Activated CD8-positive, alpha-beta T cell treated with anti-CD3 and anti-CD28 coated beads, Interleukin-2, amount 10 ng/mL, durations not matched to agents 7 days and 5 days (primary cell): ENCODE results near the gene BFSP1. TPM values are rescaled to one million over a fixed set of nuclear protein-coding genes. Genes with fewer than 3 reads are reported as not detected.

Experiments used
- ATAC-seq: fragments of 150-1000 bp; cut with Tn5 transposase; one replicate; pipeline ENCODE4 v1.10.0; 2021; ENCODE audit warnings: moderate library complexity
- CTCF ChIA-PET: fragments of 350-600 bp; sonication (Branson Sonifier 250); formaldehyde crosslinking; loops from one replicate; lab custom pipeline; 2021; ENCODE audit warnings: antibody characterized with exemption; lab: Charles Lee
- POLR2A ChIA-PET: fragments of 350-600 bp; sonication (Branson Sonifier 250); formaldehyde crosslinking; loops from one replicate; lab custom pipeline; 2021; ENCODE audit warnings: antibody characterized with exemption; lab: Charles Lee
- DNase-seq: peaks from one replicate; pipeline ENCODE4 v3.0.0-alpha.2; 2020
- H3K27ac Mint-ChIP-seq: one replicate; pipeline ENCODE4 v1.8.0; 2021; ENCODE audit warnings: mild to moderate bottlenecking, mixed read lengths
- H3K27me3 Mint-ChIP-seq: one replicate; pipeline ENCODE4 v1.8.0; 2021; ENCODE audit warnings: low read depth, mixed read lengths
- H3K36me3 Mint-ChIP-seq: one replicate; pipeline ENCODE4 v1.8.0; 2021; ENCODE audit warnings: low read depth, mixed read lengths
- H3K4me1 Mint-ChIP-seq: one replicate; pipeline ENCODE4 v1.8.0; 2021; ENCODE audit warnings: low read depth, mixed read lengths
- H3K4me3 Mint-ChIP-seq: one replicate; pipeline ENCODE4 v1.8.0; 2021; ENCODE audit warnings: mild to moderate bottlenecking, mixed read lengths
- H3K9me3 Mint-ChIP-seq: one replicate; pipeline ENCODE4 v1.8.0; 2022; ENCODE audit warnings: mixed read lengths; ENCODE audit not compliant: insufficient read depth
- total RNA-seq, 2 experiments: library from RNA; stranded (reverse); gene quantifications; one replicate each; pipeline ENCODE4 v1.2.3, GENCODE V29; 2021

The BFSP1 gene
- total RNA-seq, 2 experiments from 2014 or later: 0.50 to 0.55 TPM

- CTCF ChIA-PET: interaction anchor here (1.4 to 3.1 kb wide), 2 partner anchors 8 to 64 kb away, joined by 3 to 20 read pairs; no protein-coding TSS in a partner anchor
- Mint-ChIP-seq H3K27ac (no peak overlapping the region), H3K27me3 (peaks cover 21% of the 10 kb centered on the region), H3K4me1 (peaks cover 25% of the 10 kb centered on the region), H3K36me3 (peaks cover 8% of the 10 kb centered on the region), H3K4me3 (peak overlapping the region; percentile 57), H3K9me3 (peaks cover 5% of the 10 kb centered on the region)
- no peak for DNase-seq
- POLR2A ChIA-PET: interaction anchor here (0.5 kb wide), 1 partner anchor 27 kb away, joined by 3 read pairs; no protein-coding TSS in a partner anchor
- ATAC-seq: no peak
Measured at GRCh38 chr20:17568972-17569521, 37.9 kb upstream of the BFSP1 start.

DNA sequence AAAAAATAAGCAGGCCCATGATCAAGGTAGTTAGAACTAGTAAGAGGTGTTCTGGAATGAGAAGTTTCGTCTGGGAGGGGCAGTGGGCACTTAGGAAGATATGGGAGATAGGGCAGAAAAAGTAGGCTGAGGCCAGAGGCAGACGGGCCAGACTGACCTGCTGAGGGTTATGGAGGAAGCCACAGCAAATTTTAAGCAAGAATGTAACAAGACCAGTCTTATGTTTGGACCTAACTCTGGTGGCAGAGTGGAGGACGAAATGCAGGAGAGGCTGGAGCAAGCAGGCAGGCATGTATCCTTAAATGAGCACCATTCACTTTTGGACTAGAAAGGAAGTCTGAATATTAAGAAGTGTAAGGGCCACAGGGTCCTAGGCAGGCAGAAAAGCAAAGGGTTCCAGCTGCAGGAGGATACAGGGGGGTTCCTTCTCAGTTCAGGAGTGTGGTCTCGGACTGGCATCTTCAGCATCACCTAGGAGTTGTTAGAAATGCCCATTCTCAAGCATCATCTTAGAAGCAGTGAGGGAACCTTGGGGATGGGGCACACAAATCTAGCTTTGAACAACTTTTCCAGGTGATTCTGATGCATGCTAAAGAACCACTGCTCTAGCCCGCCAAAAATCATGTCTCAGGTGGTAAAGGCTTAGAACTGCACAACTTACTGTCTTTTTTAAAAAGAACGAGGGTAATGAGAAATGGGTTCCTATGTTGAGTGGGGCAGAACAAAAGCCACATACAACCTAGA lies 37.0 kb upstream of the BFSP1 start:
- H3K9me3 Mint-ChIP-seq: peaks cover 5% of the 10 kb centered on the region
- no peak overlapping the region for H3K27ac Mint-ChIP-seq
- peaks cover 25% of the 10 kb centered on the region for H3K4me1 Mint-ChIP-seq
- ATAC-seq: no peak
- no peak for DNase-seq
- H3K27me3 Mint-ChIP-seq: peaks cover 24% of the 10 kb centered on the region
- POLR2A ChIA-PET: no interaction called here
- peak overlapping the region; percentile 57 for H3K4me3 Mint-ChIP-seq
- CTCF ChIA-PET: no interaction called here
- H3K36me3 Mint-ChIP-seq: peaks cover 3% of the 10 kb centered on the region

DNA sequence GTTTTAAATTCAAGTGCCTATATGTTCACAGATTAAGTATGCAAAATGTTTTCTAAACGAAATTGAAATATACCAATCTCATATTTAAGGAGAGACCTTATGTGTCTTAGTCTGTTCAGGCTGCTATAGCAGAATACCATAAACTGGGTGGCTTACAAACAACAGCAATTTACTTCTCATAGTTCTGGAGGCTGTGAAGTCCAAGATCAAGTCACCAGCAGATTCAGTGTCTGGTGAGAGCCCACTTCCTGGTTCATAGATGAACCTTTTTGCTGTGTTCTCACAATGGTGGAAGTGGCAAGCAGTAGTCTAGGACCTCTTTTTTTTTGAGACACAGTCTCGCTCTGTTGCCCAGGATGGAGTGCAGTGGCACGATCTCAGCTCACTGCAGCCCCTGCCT lies 35.2 kb upstream of the BFSP1 start:
- Mint-ChIP-seq H3K4me1 (peaks cover 11% of the 10 kb centered on the region), H3K27ac (no peak overlapping the region), H3K4me3 (no peak overlapping the region), H3K27me3 (peaks cover 24% of the 10 kb centered on the region), H3K9me3 (peaks cover 5% of the 10 kb centered on the region), H3K36me3 (peaks cover 2% of the 10 kb centered on the region)
- no peak for ATAC-seq
- ChIA-PET POLR2A (interaction anchor here (0.7 kb wide), 1 partner anchor 116 kb away, joined by 3 read pairs; the partner anchor contains the start of gene RRBP1), CTCF (interaction anchor here (1.1 kb wide), 2 partner anchors 24 to 44 kb away, joined by 3 to 4 read pairs; no protein-coding TSS in a partner anchor)
- DNase-seq: no peak

GRCh38 chr20:17565169-17565845 lies 34.1 kb upstream of the BFSP1 start:
- no peak overlapping the region for H3K4me3 Mint-ChIP-seq
- peaks cover 2% of the 10 kb centered on the region for H3K36me3 Mint-ChIP-seq
- ATAC-seq (no peak), DNase-seq (no peak)
- ChIA-PET POLR2A (no interaction called here), CTCF (no interaction called here)
- H3K27me3 Mint-ChIP-seq: peaks cover 24% of the 10 kb centered on the region
- no peak overlapping the region for H3K27ac Mint-ChIP-seq
- H3K4me1 Mint-ChIP-seq: peaks cover 12% of the 10 kb centered on the region
- H3K9me3 Mint-ChIP-seq: peaks cover 5% of the 10 kb centered on the region

DNA sequence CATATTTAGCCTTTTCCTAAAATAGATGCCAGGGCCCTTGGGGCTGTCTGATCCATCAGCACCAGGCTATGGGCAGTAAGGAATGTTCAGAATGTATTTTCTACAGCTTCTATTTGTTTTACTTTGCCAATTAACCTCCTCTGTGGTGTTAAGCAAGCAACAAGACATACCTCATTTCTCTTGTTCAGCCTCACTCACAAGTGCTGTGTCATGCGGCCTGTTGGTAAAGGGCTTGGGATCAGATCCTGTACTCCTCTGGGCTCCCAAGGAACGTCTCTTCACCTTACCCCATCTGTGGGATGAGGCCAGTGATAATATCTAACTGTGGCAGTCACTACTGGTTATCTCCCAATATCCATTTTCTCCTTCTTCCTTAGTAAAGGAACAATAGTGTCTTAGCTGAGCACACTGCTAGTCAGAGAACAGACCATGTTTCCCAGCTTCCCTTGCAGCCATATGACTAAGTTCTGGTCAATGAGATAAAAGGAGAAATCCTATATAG lies 31.7 kb upstream of the BFSP1 start:
- Mint-ChIP-seq H3K9me3 (peaks cover 5% of the 10 kb centered on the region), H3K27ac (no peak overlapping the region)
- CTCF ChIA-PET: interaction anchor here (1.0 kb wide), 1 partner anchor 26 kb away, joined by 3 read pairs; no protein-coding TSS in a partner anchor

GRCh38 chr20:17560344-17561074 lies 29.3 kb upstream of the BFSP1 start:
- POLR2A ChIA-PET: interaction anchor here (0.6 kb wide), 1 partner anchor 295 kb away, joined by 5 read pairs; no protein-coding TSS in a partner anchor
- CTCF ChIA-PET: interaction anchor here (1.5 kb wide), 1 partner anchor 9 kb away, joined by 3 read pairs; the partner anchor contains the start of gene DSTN
- no peaks in the 10 kb centered on the region for H3K9me3 Mint-ChIP-seq
- H3K4me3 Mint-ChIP-seq: no peak overlapping the region
- H3K27ac Mint-ChIP-seq: peak overlapping the region; percentile 13
- peaks cover 2% of the 10 kb centered on the region for H3K36me3 Mint-ChIP-seq
- peaks cover 22% of the 10 kb centered on the region for H3K4me1 Mint-ChIP-seq
- peaks cover 11% of the 10 kb centered on the region for H3K27me3 Mint-ChIP-seq
- ATAC-seq (no peak), DNase-seq (no peak)

More for the DNA sequence above, 31.7 kb upstream of the BFSP1 start:
- H3K36me3 Mint-ChIP-seq: peaks cover 2% of the 10 kb centered on the region
- DNase-seq (no peak), ATAC-seq (no peak)
- no peak overlapping the region for H3K4me3 Mint-ChIP-seq
- H3K4me1 Mint-ChIP-seq: peaks cover 25% of the 10 kb centered on the region
- peaks cover 16% of the 10 kb centered on the region for H3K27me3 Mint-ChIP-seq
- POLR2A ChIA-PET: no interaction called here

DNA sequence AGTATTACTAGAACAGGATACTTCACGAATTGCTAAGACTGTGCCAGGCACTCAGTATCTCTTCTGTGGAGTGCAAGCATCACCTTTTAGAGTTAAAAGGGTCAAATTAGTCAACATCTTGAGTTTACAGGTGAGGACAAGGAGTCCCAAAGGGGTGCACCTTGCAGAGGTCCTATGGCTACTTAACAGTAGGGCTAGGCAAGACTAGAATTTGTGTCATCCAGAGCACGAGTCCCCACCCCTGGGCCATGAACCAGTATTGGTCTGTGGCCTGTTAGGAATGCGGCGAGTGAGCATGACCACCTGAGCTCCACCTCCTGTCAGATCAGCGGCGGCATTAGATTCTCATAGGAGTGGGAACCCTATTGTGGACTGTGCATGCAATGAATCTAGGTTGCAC lies 28.2 kb upstream of the BFSP1 start:
- no peak for ATAC-seq
- POLR2A ChIA-PET: interaction anchor here (0.6 kb wide), 1 partner anchor 24 kb away, joined by 3 read pairs; no protein-coding TSS in a partner anchor
- Mint-ChIP-seq H3K27me3 (peaks cover 5% of the 10 kb centered on the region), H3K27ac (no peak overlapping the region), H3K4me1 (peaks cover 22% of the 10 kb centered on the region), H3K36me3 (no peaks in the 10 kb centered on the region), H3K4me3 (no peak overlapping the region), H3K9me3 (no peaks in the 10 kb centered on the region)
- CTCF ChIA-PET: interaction anchor here (1.1 kb wide), 1 partner anchor 123 kb away, joined by 3 read pairs; the partner anchor contains the start of gene RRBP1
- no peak for DNase-seq

DNA sequence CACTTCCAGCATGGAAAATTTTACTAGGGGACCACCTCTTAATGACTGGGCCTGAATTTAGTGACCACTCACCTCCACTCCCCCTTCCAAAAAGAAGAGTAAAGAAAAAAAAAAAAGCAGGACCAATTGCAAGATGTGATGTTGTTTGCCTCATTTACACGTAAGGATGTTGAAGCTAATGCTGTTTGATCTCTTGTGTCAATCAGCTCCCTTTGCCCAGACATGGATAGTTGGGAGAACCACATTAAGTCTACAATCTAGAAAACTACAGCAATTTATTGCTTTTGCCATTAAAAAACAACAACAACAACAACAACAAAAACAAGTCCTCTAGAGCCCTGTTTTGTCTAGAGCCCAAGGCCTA lies 27.7 kb upstream of the BFSP1 start:
- Mint-ChIP-seq H3K27me3 (peaks cover 3% of the 10 kb centered on the region), H3K4me3 (no peak overlapping the region), H3K9me3 (no peaks in the 10 kb centered on the region), H3K27ac (no peak overlapping the region), H3K4me1 (peaks cover 22% of the 10 kb centered on the region), H3K36me3 (no peaks in the 10 kb centered on the region)
- ChIA-PET CTCF (interaction anchor here (1.1 kb wide), 1 partner anchor 123 kb away, joined by 3 read pairs; the partner anchor contains the start of gene RRBP1), POLR2A (interaction anchor here (0.6 to 0.9 kb wide), 2 partner anchors 24 to 52 kb away, joined by 3 read pairs; no protein-coding TSS in a partner anchor)
- no peak for DNase-seq
- ATAC-seq: no peak

DNA sequence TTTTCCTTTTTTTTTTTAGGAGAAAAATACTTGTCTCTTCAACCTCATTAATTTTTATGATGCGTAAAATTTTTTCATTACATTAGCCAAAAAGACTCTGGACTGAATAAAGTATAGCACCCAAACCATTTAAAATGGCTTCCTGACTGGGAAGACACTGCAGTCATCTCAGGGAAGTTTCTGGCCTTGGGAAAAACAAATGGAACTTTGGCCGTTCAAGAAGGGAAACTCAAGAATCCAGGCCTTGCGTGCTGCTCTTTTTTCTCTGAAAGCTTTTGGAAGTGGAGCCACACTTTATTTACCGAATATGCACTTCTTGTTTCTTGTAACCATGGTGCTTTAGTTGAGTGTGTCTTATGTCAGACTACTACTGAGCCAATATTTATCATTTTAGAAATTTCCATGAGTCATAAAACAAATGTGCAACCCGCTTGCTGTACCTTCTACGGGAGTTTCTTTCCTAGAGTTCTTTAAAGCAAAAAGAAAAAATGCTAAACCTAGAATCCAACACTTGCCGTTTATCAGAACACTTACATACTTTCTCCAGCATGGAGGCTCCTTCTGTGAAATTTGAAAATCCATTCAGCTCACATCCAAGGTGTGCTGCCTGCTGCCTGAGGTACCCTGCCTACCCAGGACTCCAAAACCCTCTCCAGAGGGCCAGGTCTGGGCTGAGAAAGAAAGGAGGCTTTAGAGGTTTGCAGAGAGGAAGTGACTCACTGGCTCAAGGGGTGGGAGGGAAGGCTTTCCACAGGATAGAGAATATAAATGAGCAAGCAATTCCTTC lies 27.2 kb upstream of the BFSP1 start:
- Mint-ChIP-seq H3K27ac (no peak overlapping the region), H3K4me1 (peaks cover 22% of the 10 kb centered on the region), H3K9me3 (no peaks in the 10 kb centered on the region), H3K27me3 (peaks cover 2% of the 10 kb centered on the region), H3K4me3 (no peak overlapping the region), H3K36me3 (no peaks in the 10 kb centered on the region)
- POLR2A ChIA-PET: interaction anchor here (0.9 to 1.3 kb wide), 2 partner anchors 13 to 52 kb away, joined by 3 read pairs; no protein-coding TSS in a partner anchor
- CTCF ChIA-PET: interaction anchor here (1.1 to 1.2 kb wide), 2 partner anchors 12 to 124 kb away, joined by 3 read pairs; partner anchors contain the start of genes DSTN and RRBP1
- DNase-seq (peak; percentile 33), ATAC-seq (peak; percentile 76)

- ATAC-seq (no peak), DNase-seq (no peak)
- H3K4me1 Mint-ChIP-seq: peaks cover 22% of the 10 kb centered on the region
- no peaks in the 10 kb centered on the region for H3K36me3 Mint-ChIP-seq
- no peak overlapping the region for H3K4me3 Mint-ChIP-seq
- CTCF ChIA-PET: interaction anchor here (1.2 kb wide), 1 partner anchor 13 kb away, joined by 3 read pairs; the partner anchor contains the start of gene DSTN
- peaks cover 2% of the 10 kb centered on the region for H3K27me3 Mint-ChIP-seq
- POLR2A ChIA-PET: interaction anchor here (1.3 kb wide), 1 partner anchor 13 kb away, joined by 3 read pairs; no protein-coding TSS in a partner anchor
- no peak overlapping the region for H3K27ac Mint-ChIP-seq
- H3K9me3 Mint-ChIP-seq: no peaks in the 10 kb centered on the region
Measured at GRCh38 chr20:17557675-17558006, 26.5 kb upstream of the BFSP1 start.
